H1 (cell line): ENCODE results near the gene NF1. TPM values are rescaled to one million over a fixed set of nuclear protein-coding genes. Genes with fewer than 3 reads are reported as not detected.

Source experiments
- CTCF ChIA-PET: fragments of 300-600 bp; sonication (Branson Sonifier 250); formaldehyde crosslinking; loops from one replicate; lab custom pipeline; 2021; ENCODE audit not compliant: partially characterized antibody; lab: Charles Lee
- POLR2A ChIA-PET: fragments of 300-600 bp; sonication (Branson Sonifier 250); formaldehyde crosslinking; loops from one replicate; lab custom pipeline; 2021; ENCODE audit warnings: inconsistent platforms; ENCODE audit not compliant: partially characterized antibody; lab: Charles Lee
- DNase-seq, 2 experiments: peaks; one replicate each; pipeline versions ENCODE4 v3.0.0 to v3.0.0-alpha.2; 2010 to 2022; ENCODE audit warnings: low spot score in 2 of 2, low read depth in 1 of 2, mixed read lengths in 1 of 2
- FAIRE-seq: peaks from 2 replicates; lab custom pipeline; 2011; peaks lifted over from hg19 to GRCh38; lab: Jason Lieb, UNC
- H2AFZ ChIP-seq: 2 replicates; pipeline ENCODE4 v1.8.1; 2012; ENCODE audit warnings: low read length, inconsistent platforms
- H2AK5ac ChIP-seq: 2 replicates; pipeline ENCODE4 v1.6.1; 2013; ENCODE audit warnings: low read depth, low read length
- H2BK120ac ChIP-seq: replicated peaks from 2 replicates; pipeline ENCODE3; 2013; ENCODE audit warnings: low read depth, low read length, inconsistent platforms
- H2BK12ac ChIP-seq: 2 replicates; pipeline ENCODE4 v1.6.1; 2013; ENCODE audit warnings: low read depth, low read length
- H2BK15ac ChIP-seq: 2 replicates; pipeline ENCODE4 v1.6.1; 2013; ENCODE audit warnings: low read length
- H2BK20ac ChIP-seq: 2 replicates; pipeline ENCODE4 v1.6.1; 2013; ENCODE audit warnings: low read length
- H2BK5ac ChIP-seq: 2 replicates; pipeline ENCODE4 v1.6.1; 2013; ENCODE audit warnings: low read depth, low read length
- H3K14ac ChIP-seq: 2 replicates; pipeline ENCODE4 v1.6.1; 2013; ENCODE audit warnings: inconsistent platforms; ENCODE audit not compliant: insufficient read length
- H3K18ac ChIP-seq: 2 replicates; pipeline ENCODE4 v1.6.1; 2013; ENCODE audit warnings: low read length; ENCODE audit errors: extremely low read depth
- H3K23ac ChIP-seq: 2 replicates; pipeline ENCODE4 v1.6.1; 2013; ENCODE audit warnings: inconsistent platforms; ENCODE audit not compliant: insufficient read length
- H3K23me2 ChIP-seq: 2 replicates; pipeline ENCODE4 v1.6.1; 2013; ENCODE audit warnings: low read depth, low read length
- H3K27ac ChIP-seq: 2 replicates; pipeline ENCODE4 v1.6.1; 2011; ENCODE audit warnings: low read depth, low read length, inconsistent platforms
- H3K27me3 ChIP-seq, 4 experiments: replicated peaks in 1 of 4; 1 replicate in 1 of 4; 2 replicates in 3 of 4; pipeline versions ENCODE4 v1.6.1 to v1.8.1; 2011 to 2013; ENCODE audit warnings: low read length in 3 of 4, mild to moderate bottlenecking in 3 of 4, inconsistent platforms in 2 of 4, mixed read lengths in 2 of 4, moderate library complexity in 1 of 4; ENCODE audit not compliant: control insufficient read depth in 3 of 4, insufficient read depth in 3 of 4; ENCODE audit errors: extremely low read depth in 1 of 4
- H3K36me3 ChIP-seq, 4 experiments: 2 replicates each; pipeline versions ENCODE4 v1.6.1 to v1.8.1; 2011 to 2013; ENCODE audit warnings: mild to moderate bottlenecking in 4 of 4, low read length in 3 of 4, moderate library complexity in 2 of 4, control low read depth in 1 of 4, inconsistent platforms in 1 of 4; ENCODE audit not compliant: insufficient read depth in 4 of 4, control insufficient read depth in 2 of 4
- H3K4ac ChIP-seq: replicated peaks from 2 replicates; pipeline ENCODE3; 2013; ENCODE audit warnings: low read length, low read depth, mixed read lengths, inconsistent platforms; ENCODE audit not compliant: insufficient read length
- H3K4me1 ChIP-seq, 4 experiments: replicated peaks in 1 of 4; 1 replicate in 1 of 4; 2 replicates in 3 of 4; pipeline versions ENCODE4 v1.6.1 to v1.8.1; 2011 to 2013; ENCODE audit warnings: low read length in 3 of 4, inconsistent platforms in 2 of 4, mixed read lengths in 1 of 4; ENCODE audit not compliant: insufficient read depth in 4 of 4, control insufficient read depth in 3 of 4
- H3K4me2 ChIP-seq, 2 experiments: 2 replicates each; pipeline versions ENCODE4 v1.6.1 to v1.8.1; 2011 to 2013; ENCODE audit warnings: low read depth in 2 of 2, low read length in 2 of 2, control low read depth in 1 of 2, inconsistent platforms in 1 of 2, mild to moderate bottlenecking in 1 of 2; ENCODE audit not compliant: insufficient read depth in 1 of 2
- H3K4me3 ChIP-seq, 4 experiments: fragments of 200-600, 300-600 bp in 1 of 4; sonication (generic), shearing (Covaris generic), sonication (Bioruptor Twin) in 1 of 4; 2 replicates each; pipeline versions ENCODE4 v1.5.1 to v1.8.1; 2011 to 2016; ENCODE audit warnings: low read length in 4 of 4, low read depth in 3 of 4, control low read depth in 2 of 4, inconsistent platforms in 2 of 4, mild to moderate bottlenecking in 2 of 4, mixed read lengths in 1 of 4, moderate library complexity in 1 of 4; ENCODE audit not compliant: insufficient read depth in 2 of 4; ENCODE audit errors: extremely low read depth in 1 of 4
- H3K56ac ChIP-seq: replicated peaks from 2 replicates; pipeline ENCODE3; 2013; ENCODE audit warnings: low read depth, mild to moderate bottlenecking, mixed read lengths, low read length, inconsistent platforms; ENCODE audit not compliant: insufficient read length
- H3K79me1 ChIP-seq: 2 replicates; pipeline ENCODE4 v1.6.1; 2013; ENCODE audit warnings: low read depth, low read length, control low read depth
- H3K79me2 ChIP-seq, 2 experiments: 2 replicates each; pipeline versions ENCODE4 v1.6.1 to v1.8.1; 2012 to 2013; ENCODE audit warnings: low read length in 2 of 2, mild to moderate bottlenecking in 2 of 2, inconsistent platforms in 1 of 2; ENCODE audit not compliant: insufficient read depth in 2 of 2, control insufficient read depth in 1 of 2
- H3K9ac ChIP-seq, 4 experiments: replicated peaks in 1 of 4; 1 replicate in 1 of 4; 2 replicates in 3 of 4; pipeline versions ENCODE4 v1.6.1 to v1.8.1; 2011 to 2013; ENCODE audit warnings: low read depth in 3 of 4, low read length in 3 of 4, control low read depth in 2 of 4, mild to moderate bottlenecking in 2 of 4, moderate library complexity in 2 of 4, inconsistent platforms in 1 of 4; ENCODE audit errors: extremely low read depth in 1 of 4
- H3K9me3 ChIP-seq, 2 experiments: 2 replicates each; pipeline versions ENCODE4 v1.6.1 to v1.8.1; 2012 to 2013; ENCODE audit warnings: mild to moderate bottlenecking in 2 of 2, moderate library complexity in 2 of 2, control low read depth in 1 of 2, inconsistent platforms in 1 of 2, low read depth in 1 of 2, low read length in 1 of 2, mixed read lengths in 1 of 2; ENCODE audit not compliant: insufficient read depth in 2 of 2
- H4K20me1 ChIP-seq, 2 experiments: replicated peaks in 1 of 2; 2 replicates each; pipeline versions ENCODE3 to v1.8.1; 2011 to 2013; ENCODE audit warnings: inconsistent platforms in 2 of 2, low read length in 2 of 2, mild to moderate bottlenecking in 1 of 2; ENCODE audit not compliant: insufficient read depth in 2 of 2, control insufficient read depth in 1 of 2
- H4K5ac ChIP-seq: 2 replicates; pipeline ENCODE4 v1.6.1; 2013; ENCODE audit warnings: low read length, low read depth, mixed read lengths, inconsistent platforms; ENCODE audit not compliant: insufficient read length
- H4K8ac ChIP-seq: 2 replicates; pipeline ENCODE4 v1.8.0; 2013; ENCODE audit warnings: mild to moderate bottlenecking, moderate library complexity, low read length, inconsistent platforms; ENCODE audit not compliant: insufficient read depth; ENCODE audit errors: extremely low read depth
- H4K91ac ChIP-seq: replicated peaks from 2 replicates; pipeline ENCODE3; 2013; ENCODE audit warnings: low read length, mixed read lengths, inconsistent platforms; ENCODE audit not compliant: insufficient read length
- ATF2 ChIP-seq: IDR thresholded peaks from 2 replicates; pipeline ENCODE4 v1.6.1; 2012; ENCODE audit warnings: low read length, inconsistent platforms
- BACH1 ChIP-seq: IDR thresholded peaks from 2 replicates; pipeline ENCODE4 v1.6.1; 2012; ENCODE audit warnings: low read length, improper control_type of control experiment
- BCL11A ChIP-seq, 2 experiments: IDR thresholded peaks; one replicate each; pipeline ENCODE4 v1.6.1; 2011; ENCODE audit warnings: low read depth in 2 of 2, low read length in 2 of 2, mild to moderate bottlenecking in 2 of 2
- CHD1 ChIP-seq: IDR thresholded peaks from 2 replicates; pipeline ENCODE4 v1.6.1; 2012; ENCODE audit warnings: low read depth, low read length, improper control_type of control experiment
- EZH2 ChIP-seq: fragments of 200-600 bp; sonication (generic); IDR thresholded peaks from 2 replicates; pipeline ENCODE4 v1.7.1; 2012; ENCODE audit warnings: low read depth, mild to moderate bottlenecking, moderate library complexity, low read length, inconsistent platforms; ENCODE audit not compliant: severe bottlenecking
- GABPA ChIP-seq: IDR thresholded peaks from 2 replicates; pipeline ENCODE4 v1.6.1; 2011; ENCODE audit warnings: mild to moderate bottlenecking, low read length, moderate library complexity, borderline replicate concordance; ENCODE audit not compliant: insufficient read depth
- KDM5A ChIP-seq: fragments of 200-600 bp; IDR thresholded peaks from 2 replicates; pipeline ENCODE4 v1.7.1; 2012; ENCODE audit warnings: mild to moderate bottlenecking, low read length, inconsistent platforms, mixed read lengths
- POLR2A ChIP-seq, 2 experiments: IDR thresholded peaks; 1 replicate in 1 of 2; 2 replicates in 1 of 2; pipeline ENCODE4 v1.6.1; 2011; ENCODE audit warnings: low read depth in 2 of 2, low read length in 2 of 2, mild to moderate bottlenecking in 2 of 2; ENCODE audit errors: control extremely low read depth in 1 of 2
- SIX5 ChIP-seq: IDR thresholded peaks from 2 replicates; pipeline ENCODE4 v1.6.1; 2011; ENCODE audit warnings: mild to moderate bottlenecking, low read depth, low read length
- polyA plus RNA-seq, 7 experiments: library from polyadenylated mRNA; depleted of rRNA in 3 of 7; stranded (reverse) in 5 of 7; unstranded in 2 of 7; fragments of >200 nt in 5 of 7; fragments of 200-250 nt in 2 of 7; gene quantifications; 1 replicate in 5 of 7; 2 replicates in 1 of 7; 4 replicates in 1 of 7; pipeline versions ENCODE4 v1.2.1 to v1.2.3, GENCODE V29; 2011 to 2013; ENCODE audit warnings: missing spikeins in 2 of 7, mixed read lengths in 2 of 7
- total RNA-seq: library from RNA; stranded (reverse); fragmentation: NEBNext Ultra II Directional; extraction: Animal tissue kit (Norgen Biotek cat#: 25700); gene quantifications from 2 replicates; pipeline ENCODE4 v1.2.1, GENCODE V29; 2021
- TF ChIP-seq, protein P1 (sequence below): IDR thresholded peaks from 2 replicates; pipeline ENCODE4 v1.6.1; 2012; ENCODE audit warnings: inconsistent platforms

Gene NF1
- total and polyA plus RNA-seq, 2 of the 8 experiments (the other 6 are each of a cell fraction or from before 2014, with no cell fraction given), result 19.3 to 29.6 TPM

DNA sequence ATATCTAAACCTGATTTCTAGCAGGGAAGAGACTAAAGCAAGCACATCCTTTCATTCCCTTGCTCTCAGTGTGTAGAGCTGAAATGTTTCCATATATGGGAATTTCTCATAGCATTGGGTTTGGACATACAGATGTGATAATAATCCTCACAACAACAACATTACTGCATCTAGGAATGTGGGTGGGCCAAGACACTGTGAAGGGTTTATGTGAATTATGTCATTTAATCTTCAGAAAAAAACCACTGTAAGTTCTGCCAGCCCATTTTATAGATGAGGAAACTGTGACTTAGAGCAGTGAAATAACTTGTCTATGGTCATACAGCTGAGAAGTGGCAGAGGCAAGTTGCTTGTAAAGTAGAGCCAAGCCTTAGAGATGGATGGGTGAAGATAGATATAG, 197.0 kb downstream of the NF1 start:
- no peak overlapping the region for H2AFZ ChIP-seq
- H3K18ac ChIP-seq, result no peak overlapping the region
- no peak overlapping the region for H2BK120ac ChIP-seq
- H4K8ac ChIP-seq, result no peak overlapping the region
- no peak overlapping the region for H2BK5ac ChIP-seq
- no peak overlapping the region for H2BK15ac ChIP-seq
- no peaks in the 10 kb centered on the region for H3K23me2 ChIP-seq
- no peaks in the 10 kb centered on the region for H3K79me2 ChIP-seq
- H3K14ac ChIP-seq, result no peak overlapping the region
- H2BK12ac ChIP-seq, result no peak overlapping the region
- no peaks in the 10 kb centered on the region for H3K36me3 ChIP-seq
- no peak overlapping the region for H4K91ac ChIP-seq
- H3K4me1 ChIP-seq, result peaks cover 0 to 3% (median 0%) of the 10 kb centered on the region in 4 experiments; a peak in 1 of 7 replicates
- no peak for TF ChIP-seq CHD1
- TF ChIP-seq SIX5, result no peak
- TF ChIP-seq KDM5A, result no peak
- TF ChIP-seq POLR2A (IDR thresholded peaks at IDR 0.05; ENCODE audit: control extremely low read depth in 1 of 2, low read depth in 2 of 2, low read length in 2 of 2), result no peak
- no peak for TF ChIP-seq GABPA
- TF ChIP-seq ATF2, result no peak
- TF ChIP-seq BACH1, result no peak
- TF ChIP-seq EZH2, result no peak
- TF ChIP-seq, protein P1, sequence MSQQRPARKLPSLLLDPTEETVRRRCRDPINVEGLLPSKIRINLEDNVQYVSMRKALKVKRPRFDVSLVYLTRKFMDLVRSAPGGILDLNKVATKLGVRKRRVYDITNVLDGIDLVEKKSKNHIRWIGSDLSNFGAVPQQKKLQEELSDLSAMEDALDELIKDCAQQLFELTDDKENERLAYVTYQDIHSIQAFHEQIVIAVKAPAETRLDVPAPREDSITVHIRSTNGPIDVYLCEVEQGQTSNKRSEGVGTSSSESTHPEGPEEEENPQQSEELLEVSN, result no peak
- no peak for TF ChIP-seq BCL11A (IDR thresholded peaks at IDR 0.05; ENCODE audit: low read depth in 2 of 2, low read length in 2 of 2)
- H3K27ac ChIP-seq, result no peak overlapping the region
- no peak overlapping the region for H3K4me3 ChIP-seq
- H3K23ac ChIP-seq, result no peak overlapping the region
- H3K9me3 ChIP-seq, result peaks cover 0 to 5% of the 10 kb centered on the region in 2 experiments; a peak in 1 of 4 replicates
- H2AK5ac ChIP-seq, result no peak overlapping the region
- H3K9ac ChIP-seq, result no peak overlapping the region
- no peaks in the 10 kb centered on the region for H3K79me1 ChIP-seq
- H4K5ac ChIP-seq, result no peak overlapping the region
- CTCF ChIA-PET, result no interaction called here
- FAIRE-seq (no peak), DNase-seq (no peak)
- POLR2A ChIA-PET, result no interaction called here
- no peak overlapping the region for H3K56ac ChIP-seq
- no peak overlapping the region for H3K4me2 ChIP-seq
- no peak overlapping the region for H2BK20ac ChIP-seq
- H4K20me1 ChIP-seq, result no peaks in the 10 kb centered on the region
- H3K27me3 ChIP-seq, result no peaks in the 10 kb centered on the region
- no peak overlapping the region for H3K4ac ChIP-seq
